Fibroblast of mammary gland (primary cell): ENCODE data around the gene SCTR.
A peak's percentile ranks its signal among the peaks of the same experiment; 100 is the strongest.

Experiments used
- DNase-seq: peaks from one replicate; pipeline ENCODE4 v3.0.0-alpha.2; 2010; ENCODE audit warnings: low read depth
- H3K4me3 ChIP-seq: 2 replicates; pipeline ENCODE4 v1.5.1; 2011; ENCODE audit warnings: low read depth, mild to moderate bottlenecking, low read length, moderate library complexity; ENCODE audit not compliant: control insufficient read depth
- CTCF ChIP-seq: conservative IDR thresholded peaks from 2 replicates; pipeline ENCODE4 v1.5.1; 2011; ENCODE audit warnings: low read depth, low read length, inconsistent platforms; ENCODE audit not compliant: control insufficient read depth, insufficient read depth

The SCTR gene

GRCh38 chr2:119491776-119492525 lies 32.3 kb downstream of the SCTR start:
- peak; percentile 45 for DNase-seq
- TF ChIP-seq CTCF, result no peak

DNA sequence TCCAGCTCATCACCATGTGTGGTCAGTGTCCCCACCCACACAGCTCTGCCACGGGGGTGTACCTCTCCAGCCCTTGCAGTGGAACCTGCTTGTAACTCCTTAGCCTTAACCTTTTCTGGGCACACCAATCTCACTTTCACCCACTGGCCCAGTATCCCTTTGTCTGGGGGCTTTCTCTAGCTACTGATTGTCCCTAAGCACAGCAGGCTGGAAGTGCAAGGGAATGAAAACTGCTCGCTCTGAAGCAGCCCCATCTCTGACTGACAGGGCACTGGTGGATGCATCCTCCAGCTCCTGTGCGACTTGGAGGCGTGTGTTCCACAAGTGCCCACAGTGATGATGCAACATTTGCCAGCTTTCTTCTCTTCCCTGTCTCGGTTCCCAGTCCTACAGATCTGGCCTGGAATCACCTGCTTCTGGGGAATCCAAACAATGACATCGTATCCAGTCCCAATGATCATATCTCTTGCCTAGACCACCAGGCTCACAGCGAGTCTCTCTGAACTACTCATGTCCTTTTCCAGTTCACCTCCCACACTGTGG lies 33.6 kb downstream of the SCTR start:
- H3K4me3 ChIP-seq, result no peak overlapping the region
- no peak for DNase-seq
- no peak for TF ChIP-seq CTCF

More at GRCh38 chr2:119491776-119492525, 32.3 kb downstream of the SCTR start:
- no peak overlapping the region for H3K4me3 ChIP-seq

DNA sequence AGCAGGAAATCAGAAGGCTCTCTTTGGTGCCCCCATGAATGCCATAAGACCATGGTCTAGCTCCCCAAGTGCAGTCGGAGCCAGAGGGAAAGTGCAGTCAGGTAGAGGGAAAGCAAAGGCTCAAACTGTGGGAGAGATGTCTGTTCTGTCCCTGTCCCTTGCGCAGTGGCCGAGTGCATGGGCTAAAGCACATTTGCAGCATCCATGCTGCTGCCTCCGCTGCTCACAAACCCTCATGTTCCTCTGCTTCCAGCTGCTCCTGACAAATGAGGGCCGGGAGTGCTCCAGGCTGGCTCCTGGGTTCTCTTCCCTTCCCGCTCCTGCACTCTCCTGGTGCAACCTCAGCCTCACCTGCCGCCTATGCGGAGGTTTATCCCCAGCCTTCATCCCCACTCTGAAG lies 34.2 kb downstream of the SCTR start:
- DNase-seq, result no peak
- no peak for TF ChIP-seq CTCF
- no peak overlapping the region for H3K4me3 ChIP-seq

DNA sequence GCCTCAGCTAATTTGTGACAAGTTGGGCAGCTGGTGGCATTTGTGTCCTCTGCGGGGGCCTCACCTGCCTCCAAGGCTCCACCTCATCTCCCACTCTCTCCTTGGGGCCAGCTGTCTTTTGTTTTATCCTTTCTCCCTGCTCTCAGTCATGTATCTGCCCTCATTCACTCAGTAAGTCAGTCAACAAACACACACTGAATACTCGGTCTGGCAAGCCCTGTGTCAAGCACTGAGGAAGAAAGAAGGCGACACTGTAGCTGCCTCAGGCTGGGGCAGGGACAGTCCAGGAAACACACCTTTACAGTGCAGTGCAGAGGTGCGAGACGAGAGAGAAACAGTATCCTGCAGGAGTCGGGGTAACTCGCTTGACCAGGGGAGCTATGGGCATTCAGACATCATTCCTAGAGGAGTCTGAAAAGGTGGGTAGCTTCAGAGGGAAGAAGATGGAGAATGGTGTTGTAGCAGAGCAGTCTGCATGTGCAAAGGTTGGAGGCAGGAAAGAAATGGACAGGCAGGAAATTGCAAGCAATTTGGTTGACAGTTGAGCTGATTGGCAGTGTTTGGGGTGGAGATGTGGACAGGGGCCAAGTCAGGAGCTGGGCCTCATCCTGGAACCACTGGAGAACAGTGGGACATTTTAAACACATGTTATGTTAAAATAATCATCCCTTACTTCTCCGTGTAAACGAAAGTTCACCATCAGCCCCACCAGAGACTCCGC lies 34.9 kb downstream of the SCTR start:
- TF ChIP-seq CTCF, result no peak
- DNase-seq, result no peak
- no peak overlapping the region for H3K4me3 ChIP-seq

DNA sequence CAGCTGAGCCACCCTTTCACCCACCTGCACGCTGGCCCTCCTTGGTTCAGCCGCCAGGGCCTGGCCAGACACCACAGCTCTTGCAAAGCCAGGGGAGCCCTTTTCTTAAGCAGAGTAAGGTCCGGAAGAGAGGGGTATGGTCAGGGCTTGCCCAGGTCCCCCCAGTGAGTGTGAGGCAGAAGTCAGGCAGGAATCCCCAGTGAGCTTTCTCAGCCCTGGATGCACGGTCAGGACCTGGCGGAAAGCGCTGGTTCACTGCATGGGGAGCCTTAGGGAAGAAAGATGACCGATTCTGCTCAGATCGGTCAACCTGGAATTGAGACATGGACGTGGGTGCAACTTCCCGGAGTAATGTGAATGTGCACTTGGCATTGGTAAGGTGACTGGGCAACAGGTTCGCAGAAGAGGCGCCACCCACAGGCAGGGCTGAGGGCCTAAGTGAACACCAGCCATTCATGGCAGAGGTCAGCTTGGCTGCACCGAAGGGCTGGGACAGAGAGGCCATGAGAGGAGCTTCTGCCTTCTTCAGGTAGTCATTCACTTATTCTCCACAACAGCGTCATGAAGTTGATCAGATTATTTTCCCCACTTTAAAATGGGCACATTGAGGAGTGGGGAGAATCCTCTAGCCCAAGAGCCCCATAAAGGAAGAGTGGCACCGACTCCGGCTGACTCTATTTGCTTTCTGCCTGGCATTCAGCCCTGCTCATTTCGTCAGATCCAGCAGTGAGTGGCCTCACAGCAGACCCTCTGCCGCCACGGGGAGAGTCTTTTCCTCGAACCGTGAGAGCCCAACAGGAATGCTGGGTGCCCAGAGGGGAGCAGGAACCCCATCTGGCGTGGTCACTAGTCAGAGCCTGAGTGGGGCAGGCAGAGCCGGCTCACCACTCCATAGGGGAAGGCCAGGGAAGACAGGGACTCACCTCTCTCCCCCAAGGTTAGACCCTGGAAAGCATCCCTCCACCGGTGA lies 35.8 kb downstream of the SCTR start:
- H3K4me3 ChIP-seq, result no peak overlapping the region
- no peak for DNase-seq
- TF ChIP-seq CTCF, result no peak
